ENCODE measurements around the gene RHOF.

The RHOF gene

DNA sequence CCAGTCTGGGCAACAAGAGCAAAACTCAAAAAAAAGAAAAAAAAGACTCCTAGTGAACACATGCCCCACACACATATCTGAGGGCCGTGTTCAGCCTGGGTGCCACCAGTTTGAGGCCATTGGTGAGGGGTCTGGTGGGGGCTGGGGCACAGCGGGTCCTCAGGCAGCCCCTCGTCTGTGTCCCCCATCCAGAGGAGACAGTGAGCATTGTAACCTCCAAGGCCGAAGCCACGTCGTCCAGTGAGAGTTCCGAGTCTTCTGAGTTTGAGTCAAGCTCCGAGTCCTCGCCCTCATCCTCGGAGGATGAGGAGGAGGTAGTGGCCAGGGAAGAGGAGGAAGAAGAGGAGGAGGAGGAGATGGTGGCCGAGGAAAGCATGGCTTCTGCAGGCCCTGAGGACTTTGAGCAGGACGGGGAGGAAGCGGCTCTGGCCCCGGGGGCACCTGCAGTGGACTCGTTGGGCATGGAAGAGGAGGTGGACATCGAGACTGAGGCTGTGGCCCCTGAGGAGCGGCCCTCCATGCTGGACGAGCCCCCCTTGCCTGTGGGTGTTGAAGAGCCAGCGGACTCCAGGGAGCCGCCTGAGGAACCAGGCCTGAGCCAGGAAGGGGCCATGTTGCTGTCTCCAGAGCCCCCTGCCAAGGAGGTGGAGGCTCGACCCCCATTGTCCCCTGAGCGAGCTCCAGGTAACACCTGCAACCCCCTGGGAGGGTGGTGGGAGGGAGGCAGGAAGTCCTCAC lies 25.9 kb upstream of the RHOF start:
- no peak for DNase-seq (ENCODE audit: low read depth)

DNA sequence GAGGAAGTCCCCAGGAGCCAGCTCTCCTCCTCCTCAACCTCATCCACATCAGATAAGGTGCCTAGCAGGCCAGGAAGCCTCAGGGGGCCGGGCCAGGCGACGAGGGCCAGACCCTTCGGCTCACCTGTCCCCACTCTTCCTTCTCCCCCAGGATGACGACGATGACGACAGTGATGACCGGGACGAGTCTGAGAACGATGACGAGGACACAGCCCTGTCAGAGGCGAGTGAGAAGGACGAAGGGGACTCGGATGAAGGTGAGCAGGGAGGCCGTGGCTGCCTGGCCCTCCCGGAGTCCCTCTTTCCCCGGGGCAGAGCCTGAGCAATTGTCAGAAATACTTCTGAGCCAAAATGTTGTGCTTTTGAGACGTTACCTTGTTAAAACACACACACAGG lies 24.2 kb upstream of the RHOF start:
- no peak for DNase-seq (ENCODE audit: low read depth)

DNA sequence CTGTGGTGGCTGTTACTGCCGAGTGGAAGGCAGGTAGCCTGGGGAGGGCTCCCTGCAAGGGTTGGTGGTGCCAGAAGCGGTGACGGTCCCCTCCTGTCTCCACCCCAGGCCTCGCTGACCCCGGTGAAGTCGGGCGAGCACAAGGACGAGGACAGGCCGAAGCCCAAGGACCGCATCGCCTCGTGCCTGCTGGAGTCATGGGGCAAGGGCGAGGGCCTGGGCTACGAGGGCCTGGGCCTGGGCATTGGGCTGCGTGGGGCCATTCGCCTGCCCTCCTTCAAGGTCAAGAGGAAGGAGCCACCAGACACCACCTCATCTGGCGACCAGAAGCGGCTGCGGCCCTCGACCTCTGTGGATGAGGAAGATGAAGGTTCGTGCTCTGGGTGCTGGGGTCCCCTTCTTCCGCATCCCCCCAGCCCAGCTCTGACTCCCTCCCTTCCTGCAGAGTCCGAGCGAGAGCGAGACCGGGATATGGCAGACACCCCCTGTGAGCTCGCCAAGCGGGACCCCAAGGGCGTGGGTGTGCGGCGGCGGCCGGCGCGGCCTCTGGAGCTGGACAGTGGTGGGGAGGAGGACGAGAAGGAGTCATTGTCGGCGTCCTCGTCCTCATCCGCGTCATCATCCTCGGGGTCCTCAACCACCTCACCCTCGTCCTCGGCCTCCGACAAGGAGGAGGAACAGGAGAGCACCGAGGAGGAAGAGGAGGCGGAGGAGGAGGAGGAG lies 23.6 kb upstream of the RHOF start:
- DNase-seq (ENCODE audit: low read depth): no peak

DNA sequence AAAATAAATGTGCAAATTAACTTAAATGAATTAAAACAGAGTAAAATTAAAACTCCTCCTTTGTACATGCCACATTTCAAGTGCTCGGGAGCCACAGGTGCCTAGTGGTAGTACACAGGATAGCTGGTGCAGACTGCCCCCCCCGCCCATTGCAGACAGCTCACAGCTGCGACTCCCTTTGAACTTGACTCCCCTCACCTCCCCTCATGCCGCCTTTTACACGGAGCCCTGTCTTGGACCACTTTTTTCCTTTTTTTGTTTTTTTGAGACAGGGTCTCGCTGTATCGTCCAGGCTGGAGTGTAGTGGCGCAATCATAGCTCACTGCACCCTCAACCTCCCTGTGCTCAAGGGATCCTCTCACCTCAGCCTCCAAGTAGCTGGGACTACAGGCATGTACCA lies 21.8 kb upstream of the RHOF start:
- DNase-seq (ENCODE audit: low read depth): no peak

- DNase-seq (ENCODE audit: low read depth): no peak
Observed at GRCh38 chr12:121814429-121815119, 21.1 kb upstream of the RHOF start.

DNA sequence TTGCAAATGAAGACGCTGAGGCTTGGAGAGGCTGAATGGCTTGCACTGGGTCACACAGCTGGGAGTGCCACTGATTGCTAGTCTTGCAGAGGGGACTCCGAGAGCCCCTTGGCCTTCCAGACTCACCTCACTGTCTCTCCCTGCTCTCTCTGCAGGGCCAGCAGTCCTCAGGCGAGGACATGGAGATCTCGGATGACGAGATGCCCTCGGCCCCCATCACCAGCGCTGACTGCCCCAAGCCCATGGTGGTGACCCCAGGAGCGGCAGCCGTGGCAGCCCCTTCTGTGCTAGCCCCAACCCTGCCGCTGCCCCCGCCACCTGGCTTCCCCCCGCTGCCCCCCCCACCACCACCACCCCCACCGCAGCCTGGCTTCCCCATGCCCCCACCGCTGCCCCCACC lies 20.5 kb upstream of the RHOF start:
- DNase-seq (ENCODE audit: low read depth): no peak

- DNase-seq (ENCODE audit: low read depth): no peak
Observed at GRCh38 chr12:121812921-121813896, 19.7 kb upstream of the RHOF start.

DNA sequence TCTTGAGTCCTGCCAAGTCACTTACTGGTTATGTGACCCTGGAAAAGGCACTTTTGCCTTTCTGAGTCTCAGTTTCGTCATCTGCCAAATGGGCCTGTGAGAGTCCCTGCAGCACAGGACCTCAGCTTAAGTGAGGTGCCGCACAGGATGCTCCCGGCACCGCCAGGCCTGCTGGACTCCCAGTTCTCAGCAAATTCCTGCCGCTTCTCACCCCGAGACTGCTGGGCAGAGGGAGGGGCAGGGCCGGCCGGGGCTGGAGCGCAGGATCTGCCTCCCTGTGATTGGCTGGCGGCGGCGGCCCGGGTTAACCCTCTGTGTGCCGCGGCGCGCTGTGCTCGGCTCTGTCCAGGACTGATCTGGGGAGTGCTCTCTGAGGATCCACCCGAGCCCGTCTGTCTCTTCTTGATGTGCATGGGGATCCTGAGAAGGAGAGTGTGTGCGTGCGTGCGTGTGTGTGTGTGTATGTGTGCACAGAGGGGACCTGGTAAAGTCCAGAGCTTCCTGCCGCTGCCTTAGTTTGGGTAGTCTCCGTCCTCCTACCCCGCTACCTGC lies 18.9 kb upstream of the RHOF start:
- no peak for DNase-seq (ENCODE audit: low read depth)

GRCh38 chr12:121811434-121812319 lies 18.2 kb upstream of the RHOF start:
- peak; percentile 52 for DNase-seq (ENCODE audit: low read depth)

DNA sequence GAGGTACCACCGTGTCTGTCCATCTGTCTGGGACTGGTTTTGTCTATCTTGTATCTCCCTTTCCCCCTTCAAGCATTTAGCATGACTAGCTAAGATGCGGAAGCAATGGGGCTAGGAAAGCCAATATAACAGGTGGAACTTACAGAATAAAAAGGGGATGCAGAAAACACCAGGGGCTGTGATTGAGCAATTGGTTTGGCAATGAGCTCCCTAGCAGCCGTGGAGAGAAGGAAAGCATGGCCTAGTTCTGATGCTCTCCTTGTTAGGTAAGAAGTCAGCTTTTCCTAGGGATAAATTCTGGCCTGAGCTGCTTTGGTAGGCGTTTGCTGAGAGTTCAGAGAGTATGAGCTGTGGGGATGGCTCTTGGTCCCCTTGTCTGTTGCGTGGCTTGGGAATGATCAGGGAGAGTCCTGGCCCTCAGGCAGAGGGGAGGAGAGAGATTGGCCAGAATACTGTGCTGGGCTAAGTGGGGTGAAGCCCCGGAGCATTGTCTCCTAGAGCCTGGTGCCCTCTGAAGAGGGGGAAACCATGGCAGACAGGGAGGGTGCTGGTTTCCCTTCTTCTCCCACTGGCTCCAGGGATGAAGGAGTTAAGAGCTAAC lies 17.4 kb upstream of the RHOF start:
- no peak for DNase-seq (ENCODE audit: low read depth)

GRCh38 chr12:121810234-121810817 lies 16.8 kb upstream of the RHOF start:
- no peak for DNase-seq (ENCODE audit: low read depth)

DNA sequence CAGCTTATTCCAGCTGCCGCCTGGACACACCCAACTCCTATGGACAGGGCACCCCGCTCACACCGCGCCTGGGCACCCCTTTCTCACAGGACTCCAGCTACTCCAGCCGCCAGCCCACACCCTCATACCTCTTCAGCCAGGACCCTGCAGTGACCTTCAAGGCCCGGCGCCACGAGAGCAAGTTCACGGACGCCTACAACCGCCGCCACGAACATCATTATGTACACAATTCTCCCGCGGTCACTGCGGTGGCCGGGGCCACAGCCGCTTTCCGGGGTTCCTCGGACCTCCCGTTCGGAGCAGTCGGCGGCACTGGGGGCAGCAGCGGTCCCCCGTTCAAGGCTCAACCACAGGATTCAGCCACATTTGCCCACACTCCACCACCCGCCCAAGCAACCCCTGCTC lies 16.2 kb upstream of the RHOF start:
- no peak for DNase-seq (ENCODE audit: low read depth)

DNA sequence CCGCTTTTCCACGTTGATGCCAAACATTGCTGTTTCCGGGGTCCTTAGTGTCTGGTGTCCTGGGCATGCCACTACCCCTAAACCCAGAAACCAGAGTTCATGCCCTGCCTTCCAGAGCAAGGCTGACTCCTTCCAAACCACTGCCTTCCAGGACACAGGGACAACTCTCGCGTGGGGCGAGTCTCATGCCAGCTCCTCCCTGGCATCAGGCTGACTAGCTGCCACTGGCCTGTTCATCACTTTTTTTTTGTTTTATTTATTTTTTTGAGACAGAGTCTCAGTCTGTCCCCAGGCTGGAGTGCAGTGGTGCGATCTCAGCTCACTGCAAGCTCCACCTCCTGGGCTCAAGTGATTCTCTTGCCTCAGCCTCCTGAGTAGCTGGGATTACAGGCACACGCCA lies 15.1 kb upstream of the RHOF start:
- no peak for DNase-seq (ENCODE audit: low read depth)

DNA sequence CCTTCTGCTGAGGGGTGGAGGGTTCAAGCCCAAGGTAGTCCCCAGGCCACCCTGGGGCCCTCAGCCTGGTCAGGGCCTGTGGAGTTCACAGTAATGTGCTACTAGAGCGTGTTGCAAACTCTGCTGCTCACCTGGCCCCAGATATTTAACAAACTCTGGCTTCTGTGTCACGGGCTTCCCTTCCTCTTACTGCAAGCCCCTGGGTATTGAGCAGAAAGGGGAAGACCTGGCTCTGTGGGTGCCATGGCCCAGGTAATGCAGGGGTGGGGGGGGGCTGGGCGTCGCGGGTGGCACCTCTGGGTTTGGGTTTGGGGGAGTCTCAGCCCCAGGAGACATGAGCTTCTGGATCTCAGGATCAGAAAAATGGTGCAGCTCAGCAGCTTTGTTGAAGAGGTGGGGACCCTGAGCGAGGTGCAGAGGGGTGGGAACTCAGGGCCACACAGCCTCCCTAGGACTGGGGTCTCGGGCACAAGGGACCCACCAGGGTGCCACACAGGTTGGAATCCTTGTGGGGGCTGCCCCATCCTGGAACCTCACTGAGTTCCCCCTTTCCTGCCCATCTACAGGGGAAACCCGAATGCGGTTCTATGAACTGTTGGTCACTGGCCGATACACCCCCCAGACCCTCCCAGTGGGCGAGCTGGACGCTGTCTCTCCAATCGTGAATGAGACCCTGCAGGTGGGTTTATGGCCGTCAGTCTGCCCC lies 14.3 kb upstream of the RHOF start:
- DNase-seq (ENCODE audit: low read depth): no peak

- DNase-seq (ENCODE audit: low read depth): no peak
Observed at GRCh38 chr12:121806546-121807423, 13.3 kb upstream of the RHOF start.

GRCh38 chr12:121806009-121806545 lies 12.6 kb upstream of the RHOF start:
- no peak for DNase-seq (ENCODE audit: low read depth)

GRCh38 chr12:121805171-121806008 lies 11.9 kb upstream of the RHOF start:
- DNase-seq (ENCODE audit: low read depth): no peak

Measured in activated gamma-delta T cell treated with anti-CD3 and anti-CD28 coated beads, Interleukin-2, amount 50 U/mL, for 16 hours (primary cell).